ENCODE results near the gene C2orf49.

DNA sequence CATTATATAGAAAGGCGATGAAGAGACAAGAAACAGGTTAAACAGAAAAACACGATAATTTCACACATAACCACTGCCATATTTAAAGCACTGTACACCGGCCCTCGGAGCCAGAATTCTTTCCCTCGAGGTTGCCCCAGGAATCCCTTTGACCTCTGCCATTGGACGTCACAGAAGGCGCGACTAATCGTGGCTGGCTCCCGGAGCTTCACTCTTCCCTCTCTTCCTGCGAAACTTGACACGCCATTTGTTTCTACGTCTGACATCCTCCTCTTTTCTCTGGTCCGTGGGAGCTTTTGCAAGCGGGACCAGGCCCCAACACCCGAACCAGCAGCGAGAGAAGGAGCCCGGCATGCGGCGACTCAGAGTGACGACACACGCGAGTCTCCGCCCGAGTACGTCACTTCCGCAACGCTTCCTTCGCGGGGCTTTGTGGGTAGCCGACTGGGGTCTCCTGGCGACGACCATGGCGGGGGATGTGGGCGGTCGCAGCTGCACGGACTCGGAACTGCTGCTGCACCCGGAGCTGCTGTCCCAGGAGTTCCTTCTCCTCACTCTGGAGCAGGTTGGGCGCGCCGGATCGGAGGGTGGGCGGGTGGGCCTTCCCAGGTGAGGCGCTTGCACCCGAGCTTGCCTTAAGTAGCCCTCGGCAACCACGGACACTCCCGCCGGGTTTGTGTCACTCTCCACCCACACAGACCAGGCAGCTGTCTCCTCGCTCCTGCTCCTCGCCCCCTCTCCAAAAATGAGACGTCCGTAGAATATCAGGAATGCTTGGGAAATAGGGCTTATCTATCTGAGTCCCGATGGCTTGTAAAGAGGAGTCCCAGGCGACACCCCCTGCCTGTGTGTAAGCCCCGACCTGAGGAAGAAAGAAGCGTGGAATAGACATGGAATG is at the start of gene C2orf49:
- TF ChIP-seq EZH2phosphoT487 (IDR thresholded peaks at IDR 0.05; ENCODE audit: low read depth): no peak
- TF ChIP-seq, protein P1, sequence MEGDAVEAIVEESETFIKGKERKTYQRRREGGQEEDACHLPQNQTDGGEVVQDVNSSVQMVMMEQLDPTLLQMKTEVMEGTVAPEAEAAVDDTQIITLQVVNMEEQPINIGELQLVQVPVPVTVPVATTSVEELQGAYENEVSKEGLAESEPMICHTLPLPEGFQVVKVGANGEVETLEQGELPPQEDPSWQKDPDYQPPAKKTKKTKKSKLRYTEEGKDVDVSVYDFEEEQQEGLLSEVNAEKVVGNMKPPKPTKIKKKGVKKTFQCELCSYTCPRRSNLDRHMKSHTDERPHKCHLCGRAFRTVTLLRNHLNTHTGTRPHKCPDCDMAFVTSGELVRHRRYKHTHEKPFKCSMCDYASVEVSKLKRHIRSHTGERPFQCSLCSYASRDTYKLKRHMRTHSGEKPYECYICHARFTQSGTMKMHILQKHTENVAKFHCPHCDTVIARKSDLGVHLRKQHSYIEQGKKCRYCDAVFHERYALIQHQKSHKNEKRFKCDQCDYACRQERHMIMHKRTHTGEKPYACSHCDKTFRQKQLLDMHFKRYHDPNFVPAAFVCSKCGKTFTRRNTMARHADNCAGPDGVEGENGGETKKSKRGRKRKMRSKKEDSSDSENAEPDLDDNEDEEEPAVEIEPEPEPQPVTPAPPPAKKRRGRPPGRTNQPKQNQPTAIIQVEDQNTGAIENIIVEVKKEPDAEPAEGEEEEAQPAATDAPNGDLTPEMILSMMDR (IDR thresholded peaks at IDR 0.05; ENCODE audit: low read depth, low read length): no peak
